Stimulated activated CD8-positive, alpha-beta memory T cell treated with anti-CD3 and anti-CD28 coated beads, Interleukin-2, amount 100 ng/mL, for 1 hour (primary cell): ENCODE results near the gene STIP1.

Experiments used
- DNase-seq, 2 donors: peaks; one replicate each; pipeline ENCODE4 v3.0.0-alpha.2; 2020; ENCODE audit warnings: low read depth in 2 of 2

Gene STIP1

GRCh38 chr11:64185693-64186491, at the start of gene STIP1:
STIP1 (plus strand) TSS chr11:64186171; CDS start chr11:64186262, 91 bp downstream.
- peak; percentile 97 to 98 for DNase-seq

DNA sequence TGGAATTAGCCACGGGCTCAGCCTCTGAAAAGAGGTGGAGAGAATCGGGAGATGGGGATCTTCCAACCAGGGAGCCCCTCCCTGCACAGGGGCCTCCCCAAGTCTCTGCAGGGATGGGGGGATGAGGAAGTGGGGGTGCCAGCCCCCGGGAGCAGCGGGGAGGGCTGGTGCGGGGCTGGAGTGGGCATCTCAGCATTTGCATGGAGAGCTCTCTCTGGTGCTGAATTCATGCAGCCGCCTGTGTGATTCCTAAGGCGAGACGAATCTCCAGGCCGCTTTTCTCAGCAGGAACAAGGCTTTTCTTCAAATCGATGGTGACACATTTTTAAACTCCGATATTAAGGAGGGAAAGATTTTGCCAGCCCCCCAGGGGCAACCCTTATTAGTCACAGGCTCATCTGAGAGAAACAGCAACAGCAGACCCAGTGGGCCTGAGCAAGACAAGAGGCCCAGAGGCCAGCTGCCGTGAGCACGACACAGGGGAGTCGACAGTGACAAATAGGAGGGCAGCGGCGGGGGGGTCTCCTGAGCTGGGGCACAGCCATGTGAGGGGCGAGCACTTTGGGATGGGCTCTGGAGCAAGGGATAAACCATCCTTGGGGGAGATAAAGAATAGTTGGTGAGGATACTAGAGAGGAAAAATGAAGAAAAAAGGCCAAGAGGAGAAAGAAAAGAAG, 49.1 kb upstream of the STIP1 start:
- DNase-seq, result no peak

GRCh38 chr11:64138398-64138797, 47.6 kb upstream of the STIP1 start:
- no peak for DNase-seq

GRCh38 chr11:64139049-64139448, 46.9 kb upstream of the STIP1 start:
- DNase-seq, result no peak

GRCh38 chr11:64140082-64140481, 45.9 kb upstream of the STIP1 start:
- DNase-seq, result no peak

DNA sequence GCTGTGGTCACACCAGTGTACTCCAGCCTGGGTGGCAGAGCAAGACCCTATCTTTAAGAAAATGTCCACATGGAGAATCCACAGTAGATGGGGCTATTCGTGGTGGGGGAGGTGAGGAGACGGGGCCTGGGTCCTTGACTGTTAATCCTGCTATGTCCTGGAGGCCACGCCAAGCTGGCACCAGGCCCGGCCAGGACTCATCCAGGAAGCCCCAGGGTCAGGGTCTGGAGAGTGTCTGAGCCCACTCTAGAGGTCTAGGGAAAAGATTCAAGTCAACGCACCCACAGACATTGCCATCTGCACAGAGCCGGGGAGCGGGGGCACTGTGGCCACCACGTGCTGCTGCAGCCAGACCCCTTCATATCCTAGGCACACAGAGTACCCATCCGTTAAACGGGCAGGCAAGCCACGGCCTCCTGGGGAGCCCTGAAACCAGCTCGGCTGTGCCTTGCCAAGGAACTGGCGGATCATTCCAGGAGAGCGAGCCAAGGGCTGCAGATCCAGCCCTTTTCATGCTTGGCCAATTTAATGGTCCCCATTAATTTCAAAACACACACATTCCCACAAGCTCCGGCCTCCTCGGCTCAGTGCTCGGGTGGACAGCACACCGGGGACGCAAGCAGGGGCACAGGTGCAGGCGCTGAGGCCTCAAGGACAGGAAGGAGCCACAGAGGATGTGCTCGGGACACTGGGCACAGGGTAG, 44.7 kb upstream of the STIP1 start:
- DNase-seq, result no peak

DNA sequence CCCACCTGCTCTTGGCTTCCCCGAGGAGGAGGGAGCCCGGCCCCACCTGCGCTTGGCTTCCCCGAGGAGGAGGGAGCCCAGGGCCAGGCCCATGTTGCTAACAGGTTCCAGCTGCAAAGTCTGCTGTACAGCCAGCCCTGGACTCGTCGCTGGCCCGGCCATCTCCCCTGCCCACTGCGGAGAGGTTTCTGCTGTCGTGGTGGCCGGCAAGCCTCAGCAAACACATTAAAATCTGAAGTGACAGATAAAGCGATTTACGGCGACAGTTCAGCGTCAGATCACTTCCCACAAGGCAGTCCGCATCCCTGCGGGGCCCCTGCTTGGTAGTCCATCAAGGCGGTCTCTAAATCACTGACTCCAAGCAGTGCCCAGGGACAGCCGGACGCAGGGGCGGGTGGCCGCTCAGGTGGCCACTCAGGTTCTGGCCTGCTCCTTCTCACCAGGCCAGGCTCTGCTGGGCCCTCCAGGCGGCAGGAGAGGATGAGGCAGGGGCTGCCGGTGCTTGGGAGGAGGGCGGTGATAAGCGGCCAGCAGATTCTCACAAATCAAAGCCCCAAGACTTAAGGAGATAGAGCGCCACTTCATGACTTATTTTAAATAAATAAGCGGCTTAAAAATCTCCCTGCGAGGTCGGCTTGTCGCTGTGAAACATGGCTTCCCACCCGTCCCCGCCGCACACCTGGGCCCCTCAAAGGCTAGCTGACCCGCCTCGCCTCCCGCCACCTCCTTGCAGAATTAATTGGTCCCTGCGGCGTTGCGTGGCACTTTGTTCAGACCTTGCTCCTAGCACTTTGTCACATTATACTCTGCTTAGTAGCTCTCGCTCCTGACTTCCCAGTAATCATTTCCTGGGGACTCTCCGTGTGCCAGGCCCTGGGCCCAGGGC, 41.1 kb upstream of the STIP1 start:
- no peak for DNase-seq

- peak in 1 of 2 donors; percentile 34 for DNase-seq
Measured at GRCh38 chr11:64146036-64146955, 39.7 kb upstream of the STIP1 start.

DNA sequence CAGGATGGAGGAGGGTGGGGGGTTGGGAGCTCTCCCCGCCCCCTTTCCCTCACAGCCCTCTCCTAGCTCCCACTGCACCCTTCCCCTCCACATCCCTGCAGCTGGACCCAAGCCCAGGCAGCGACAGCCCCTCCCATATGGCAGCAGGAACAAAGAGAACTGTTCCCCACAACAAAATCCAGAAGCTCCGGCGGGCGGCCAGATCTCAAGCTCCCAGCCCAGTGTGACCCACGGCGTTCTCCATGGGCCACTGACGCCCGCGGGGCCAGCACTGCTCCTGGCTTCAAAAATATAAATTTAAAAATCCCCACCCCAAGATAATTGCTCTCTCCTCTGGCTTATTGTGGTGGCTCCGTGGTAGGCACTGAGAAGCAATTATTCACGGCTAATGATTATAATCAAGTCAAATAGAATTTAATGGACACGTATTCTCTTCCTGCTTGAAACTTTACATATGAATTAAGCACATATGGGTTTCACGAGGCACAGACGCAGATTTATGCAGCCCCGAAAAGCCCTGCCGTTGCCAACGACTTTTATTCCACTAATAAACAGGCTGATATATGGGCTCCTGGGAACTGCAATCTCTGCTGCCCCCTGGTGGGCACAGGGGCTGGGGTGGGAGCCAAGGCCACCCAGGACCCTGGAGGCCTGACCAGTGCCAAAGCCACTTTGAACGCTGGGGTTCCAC, 37.6 kb upstream of the STIP1 start:
- peak; percentile 45 to 55 for DNase-seq

DNA sequence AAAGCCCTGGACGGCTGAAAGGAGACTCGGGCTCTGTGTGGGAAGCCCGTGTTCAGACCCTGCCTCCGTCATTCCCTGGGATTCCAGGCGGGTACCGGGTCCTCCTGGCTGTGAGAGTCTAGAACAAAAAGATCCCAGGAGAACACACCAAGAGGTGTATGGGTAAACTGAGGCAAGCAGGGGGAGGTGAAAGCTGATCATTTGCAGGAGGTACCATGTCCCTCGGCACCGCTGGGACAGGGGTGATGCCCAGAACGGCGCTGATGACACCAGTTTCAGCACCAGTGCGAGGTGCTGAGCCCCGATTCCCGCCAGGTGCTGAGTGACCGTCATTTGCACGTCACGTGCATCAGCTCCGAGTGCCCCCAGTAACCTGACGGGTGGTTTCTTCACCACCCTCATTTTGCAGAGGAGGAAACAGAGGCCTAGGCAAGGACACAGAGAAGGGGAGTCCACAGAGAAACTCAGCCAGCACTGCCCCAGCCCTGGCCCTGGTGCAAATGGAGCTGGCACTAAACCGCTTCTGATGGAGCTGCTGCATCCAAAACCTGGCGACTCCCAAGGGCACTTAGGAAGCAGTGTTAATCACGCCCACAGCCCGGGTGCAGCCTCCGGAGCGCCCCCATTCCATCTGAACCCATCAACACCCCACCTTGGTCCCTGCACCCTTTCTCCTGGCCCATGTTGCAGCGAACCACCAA, 36.9 kb upstream of the STIP1 start:
- DNase-seq, result no peak

DNA sequence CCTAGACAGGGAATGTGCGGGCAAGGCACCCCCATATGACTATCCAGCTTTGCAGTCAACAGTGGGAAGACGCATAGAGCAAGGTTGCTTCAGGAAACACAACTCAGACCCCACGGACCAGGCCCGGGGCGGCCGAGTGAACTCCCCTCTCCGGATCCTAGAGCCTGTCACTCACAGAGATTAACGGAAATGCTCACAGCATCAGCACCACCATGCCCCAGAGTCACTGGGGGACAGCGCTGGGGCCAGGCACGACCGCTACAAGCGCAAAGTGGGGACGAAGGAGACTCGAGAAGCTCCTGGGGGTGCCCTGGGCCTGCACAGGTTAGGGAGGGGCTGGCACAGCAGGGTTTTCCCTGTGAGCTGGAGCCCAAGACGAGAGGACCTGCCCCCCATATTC, 35.9 kb upstream of the STIP1 start:
- no peak for DNase-seq

GRCh38 chr11:64150481-64151239, 35.3 kb upstream of the STIP1 start:
- DNase-seq, result no peak

DNA sequence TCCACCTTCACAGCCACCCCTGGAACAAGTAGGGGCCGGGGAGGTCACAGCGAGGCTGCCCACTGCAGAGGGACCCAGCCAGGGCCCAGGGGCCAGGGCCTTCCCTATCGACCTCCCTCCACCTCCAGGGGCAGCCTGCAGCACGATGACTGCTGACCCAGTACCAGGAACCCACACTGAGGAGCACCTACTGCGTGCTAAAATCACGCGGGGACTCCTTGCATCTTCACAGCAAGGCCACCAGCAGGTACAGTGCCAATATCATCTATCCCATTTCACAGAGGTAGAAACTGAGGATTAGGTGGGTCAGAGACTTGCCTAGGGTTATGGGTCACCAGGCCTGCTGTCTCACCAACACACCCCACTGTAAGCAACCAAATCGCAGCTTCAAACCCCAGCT, 34.6 kb upstream of the STIP1 start:
- DNase-seq, result no peak

DNA sequence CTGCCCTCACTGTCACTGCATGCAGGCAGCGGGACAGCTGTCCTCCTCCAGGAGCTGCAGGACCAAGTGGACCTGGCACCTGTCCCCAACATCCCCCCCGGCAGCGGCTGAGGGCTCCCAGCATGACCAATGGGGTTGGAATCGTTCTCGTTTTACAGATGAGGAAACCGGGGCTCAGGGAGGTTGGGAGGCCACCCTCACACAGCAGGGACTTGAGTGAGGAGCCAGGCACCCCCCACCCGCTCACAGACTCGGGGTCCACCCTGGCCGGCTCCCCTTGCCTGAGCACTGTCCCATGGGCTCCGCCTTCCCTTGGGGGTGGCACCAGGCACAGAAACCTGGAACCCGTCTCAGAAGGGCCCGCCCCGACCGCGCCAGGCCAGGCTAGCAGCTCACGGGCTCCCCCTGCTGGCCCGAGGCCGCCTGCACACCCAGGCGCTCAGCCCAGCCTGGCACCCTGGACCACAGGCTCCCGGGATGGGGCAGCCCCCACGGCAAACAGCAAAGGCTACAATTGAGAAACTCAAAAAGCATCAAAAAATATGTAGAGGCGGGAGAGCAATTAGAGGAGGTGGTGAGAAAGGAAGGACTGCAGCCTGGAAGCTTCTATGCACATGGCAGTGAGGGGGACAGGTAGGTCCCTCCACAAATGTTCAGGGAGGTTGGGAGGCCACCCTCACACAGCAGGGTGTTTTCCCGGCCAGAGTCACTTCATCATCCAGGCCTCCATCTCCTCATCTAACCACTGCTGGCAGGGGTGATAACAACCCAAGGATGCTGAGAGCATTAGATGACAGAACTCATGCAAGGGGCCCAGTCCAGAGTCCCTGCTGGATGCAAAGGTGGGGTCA, 32.9 kb upstream of the STIP1 start:
- DNase-seq, result peak; percentile 44 to 50

DNA sequence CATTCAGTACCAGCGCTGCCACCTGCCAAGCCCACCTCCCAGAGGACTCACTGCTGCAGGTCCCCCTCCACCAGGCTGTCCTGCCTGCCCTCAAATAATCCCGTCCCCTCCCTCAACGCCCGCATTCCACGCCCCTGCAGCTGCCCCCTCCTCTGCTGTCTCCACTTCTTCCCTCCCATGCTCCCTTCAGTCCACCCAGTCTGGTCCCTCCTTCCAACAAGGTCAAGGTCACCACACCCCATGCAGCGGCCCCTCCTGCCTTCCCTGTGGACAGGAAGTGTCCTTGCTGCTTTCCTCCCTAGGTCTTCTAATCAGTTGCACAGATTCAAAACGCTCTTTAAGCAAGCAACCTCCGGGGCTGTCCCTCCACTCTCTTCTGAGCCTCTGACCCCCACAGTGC, 32.2 kb upstream of the STIP1 start:
- DNase-seq, result no peak

- DNase-seq, result no peak
Measured at GRCh38 chr11:64156235-64157011, 29.5 kb upstream of the STIP1 start.
